Smooth muscle cell (in vitro differentiated cells): Measurements from ENCODE around the gene PCDHB1. TPM values are rescaled to one million over a fixed set of nuclear protein-coding genes. Genes with fewer than 3 reads are reported as not detected.
A peak's percentile ranks its signal among the peaks of the same experiment; 100 is the strongest.
"Not testable (repeated sequence)": the region's sequence is repeated elsewhere in the genome, so short reads cannot be mapped to it uniquely, and the experiment has no call there.

Experiments used
- DNase-seq: peaks from one replicate; lab custom pipeline; 2025; ENCODE audit not compliant: unreplicated experiment; lab: John Stamatoyannopoulos, UW
- H2AFZ ChIP-seq: fragments of 200-600 bp; sonication (generic); 2 replicates; pipeline ENCODE4 v1.6.0; 2016; ENCODE audit warnings: antibody characterized with exemption, low read depth, mild to moderate bottlenecking
- H3F3A ChIP-seq: fragments of 200-600 bp; sonication (generic); 2 replicates; pipeline ENCODE4 v1.6.0; 2017; ENCODE audit warnings: antibody characterized with exemption, low read depth
- H3K27ac ChIP-seq: fragments of 200-600 bp; sonication (generic); 2 replicates; pipeline ENCODE4 v1.5.1; 2016; ENCODE audit warnings: low read depth, mild to moderate bottlenecking
- H3K27me3 ChIP-seq: fragments of 200-600 bp; sonication (generic); 2 replicates; pipeline ENCODE4 v1.6.1; 2016; ENCODE audit warnings: low read depth, mild to moderate bottlenecking
- H3K36me3 ChIP-seq: fragments of 200-600 bp; sonication (generic); 2 replicates; pipeline ENCODE4 v1.5.1; 2016; ENCODE audit warnings: low read depth
- H3K4me1 ChIP-seq: fragments of 200-600 bp; sonication (generic); 2 replicates; pipeline ENCODE4 v1.5.1; 2016; ENCODE audit warnings: low read depth
- H3K4me2 ChIP-seq: fragments of 200-600 bp; sonication (generic); 2 replicates; pipeline ENCODE4 v1.6.0; 2016; ENCODE audit warnings: mild to moderate bottlenecking
- H3K4me3 ChIP-seq: fragments of 200-600 bp; sonication (generic); 2 replicates; pipeline ENCODE4 v1.5.1; 2016; ENCODE audit warnings: mild to moderate bottlenecking
- H3K79me2 ChIP-seq: fragments of 200-600 bp; sonication (generic); 2 replicates; pipeline ENCODE4 v1.6.0; 2016; ENCODE audit warnings: low read depth, mild to moderate bottlenecking
- H3K9ac ChIP-seq: fragments of 200-600 bp; sonication (generic); 2 replicates; pipeline ENCODE4 v1.6.0; 2016; ENCODE audit warnings: low read depth
- H3K9me3 ChIP-seq: fragments of 200-600 bp; sonication (generic); replicated peaks from 2 replicates; pipeline ENCODE4 v1.5.1; 2016; ENCODE audit warnings: low read depth
- H4K20me1 ChIP-seq: fragments of 200-600 bp; sonication (generic); 2 replicates; pipeline ENCODE4 v1.6.0; 2016; ENCODE audit warnings: low read depth
- whole genome bisulfite sequencing: methylation state at CpG from one replicate; pipeline ENCODE4 v1.1.7; 2016; ENCODE audit warnings: low lambda C conversion rate; 5-methylcytosine and 5-hydroxymethylcytosine counted together
- polyA plus RNA-seq: library from polyadenylated mRNA; unstranded; fragments of >200 nt; fragmentation: Nextera tagmentation; extraction: Ambion mirVana; gene quantifications from 2 replicates; pipeline ENCODE4 v1.2.1, GENCODE V29; 2016
- total RNA-seq: library from RNA; depleted of rRNA; stranded (reverse); fragments of >200 nt; gene quantifications from 2 replicates; pipeline ENCODE4 v1.2.3, GENCODE V29; 2014
- TF ChIP-seq, protein P1 (sequence below): fragments of 200-600 bp; sonication (generic); IDR thresholded peaks from 2 replicates; pipeline ENCODE4 v1.5.1; 2017; ENCODE audit warnings: borderline replicate concordance, mild to moderate bottlenecking, antibody characterized with exemption; ENCODE audit not compliant: insufficient read depth, poor library complexity, severe bottlenecking

Gene PCDHB1
- total and polyA plus RNA-seq, 2 experiments from 2014 or later: 0.04 TPM; not detected in 1

DNA sequence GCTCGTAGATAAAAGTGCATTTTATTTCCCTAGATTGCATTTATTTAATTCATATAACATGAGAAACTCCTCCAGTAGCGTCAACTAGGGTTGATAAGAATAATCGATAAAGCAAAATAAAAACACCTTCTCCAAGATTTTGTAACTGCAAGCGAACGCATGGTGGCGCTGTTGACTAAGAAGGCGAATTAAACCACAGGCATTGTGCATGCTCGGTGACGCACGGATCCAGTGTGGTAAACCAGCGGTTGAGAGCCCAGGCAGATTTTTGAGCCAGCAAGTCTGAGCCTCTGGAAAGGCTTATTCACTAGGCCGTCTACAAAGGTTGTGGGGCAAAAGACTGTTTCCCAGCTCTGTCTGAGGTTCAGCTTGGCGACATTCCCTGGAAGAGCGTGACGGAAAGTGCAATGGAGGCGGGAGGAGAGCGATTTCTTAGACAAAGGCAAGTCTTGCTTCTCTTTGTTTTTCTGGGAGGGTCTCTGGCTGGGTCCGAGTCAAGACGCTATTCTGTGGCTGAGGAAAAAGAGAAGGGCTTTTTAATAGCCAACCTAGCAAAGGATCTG is 49.1 kb downstream of the PCDHB1 start, which contains the start of gene PCDHB3:
Gene PCDHB3 (plus strand): TSS at position 231 of the 563 bp plus-strand sequence. CDS start 177 bp downstream, at position 408.
- H3K9ac ChIP-seq: no peak within 1 kb of the TSS
- H3K4me1 ChIP-seq: no peaks in the 10 kb centered on the region
- no peak within 1 kb of the TSS for H2AFZ ChIP-seq
- no peak within 1 kb of the TSS for H3K27ac ChIP-seq
- H3K9me3 ChIP-seq: peaks cover 23% of the 10 kb centered on the region
- no peak within 1 kb of the TSS for H3K4me3 ChIP-seq
- peaks cover 31% of the 10 kb centered on the region for H3K79me2 ChIP-seq
- peaks cover 38% of the 10 kb centered on the region for H3K36me3 ChIP-seq
- no peaks in the 10 kb centered on the region for H3K27me3 ChIP-seq
- no peaks in the 10 kb centered on the region for H3F3A ChIP-seq
- H3K4me2 ChIP-seq: no peak within 1 kb of the TSS
- DNase-seq: no peak
- no peaks in the 10 kb centered on the region for H4K20me1 ChIP-seq
- TF ChIP-seq, protein P1, sequence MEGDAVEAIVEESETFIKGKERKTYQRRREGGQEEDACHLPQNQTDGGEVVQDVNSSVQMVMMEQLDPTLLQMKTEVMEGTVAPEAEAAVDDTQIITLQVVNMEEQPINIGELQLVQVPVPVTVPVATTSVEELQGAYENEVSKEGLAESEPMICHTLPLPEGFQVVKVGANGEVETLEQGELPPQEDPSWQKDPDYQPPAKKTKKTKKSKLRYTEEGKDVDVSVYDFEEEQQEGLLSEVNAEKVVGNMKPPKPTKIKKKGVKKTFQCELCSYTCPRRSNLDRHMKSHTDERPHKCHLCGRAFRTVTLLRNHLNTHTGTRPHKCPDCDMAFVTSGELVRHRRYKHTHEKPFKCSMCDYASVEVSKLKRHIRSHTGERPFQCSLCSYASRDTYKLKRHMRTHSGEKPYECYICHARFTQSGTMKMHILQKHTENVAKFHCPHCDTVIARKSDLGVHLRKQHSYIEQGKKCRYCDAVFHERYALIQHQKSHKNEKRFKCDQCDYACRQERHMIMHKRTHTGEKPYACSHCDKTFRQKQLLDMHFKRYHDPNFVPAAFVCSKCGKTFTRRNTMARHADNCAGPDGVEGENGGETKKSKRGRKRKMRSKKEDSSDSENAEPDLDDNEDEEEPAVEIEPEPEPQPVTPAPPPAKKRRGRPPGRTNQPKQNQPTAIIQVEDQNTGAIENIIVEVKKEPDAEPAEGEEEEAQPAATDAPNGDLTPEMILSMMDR: peak; percentile 18
- 72% methylated on average over 19 of the region's 19 CpGs for whole genome bisulfite sequencing

DNA sequence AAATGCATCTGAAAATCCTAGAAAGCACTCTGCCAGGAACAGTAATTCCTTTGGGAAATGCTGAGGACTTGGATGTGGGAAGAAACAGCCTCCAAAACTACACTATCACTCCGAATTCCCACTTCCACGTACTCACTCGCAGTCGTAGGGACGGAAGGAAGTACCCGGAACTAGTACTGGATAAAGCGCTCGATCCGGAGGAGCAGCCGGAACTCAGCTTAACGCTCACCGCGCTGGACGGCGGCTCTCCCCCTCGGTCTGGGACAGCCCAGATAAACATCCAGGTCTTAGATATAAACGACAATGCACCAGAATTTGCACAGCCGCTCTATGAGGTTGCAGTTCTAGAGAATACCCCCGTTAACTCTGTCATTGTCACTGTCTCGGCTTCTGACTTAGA is 49.9 kb downstream of the PCDHB1 start:
- Histone ChIP-seq H3K27ac (no peak overlapping the region), H3K4me2 (no peak overlapping the region), H3K9ac (no peak overlapping the region), H3K9me3 (peaks cover 23% of the 10 kb centered on the region), H2AFZ (no peak overlapping the region), H3K4me3 (no peak overlapping the region), H3K79me2 (peaks cover 26% of the 10 kb centered on the region), H3K27me3 (no peaks in the 10 kb centered on the region), H3F3A (no peaks in the 10 kb centered on the region), H3K36me3 (peaks cover 38% of the 10 kb centered on the region), H4K20me1 (no peaks in the 10 kb centered on the region), H3K4me1 (no peaks in the 10 kb centered on the region)
- DNase-seq: no peak
- WGBS: 93% methylated on average over 19 of the region's 20 CpGs
- TF ChIP-seq, protein P1: no peak

- DNase-seq, H4K20me1 ChIP-seq, H3K27ac ChIP-seq, H3K27me3 ChIP-seq, H3K4me2 ChIP-seq, H3K4me3 ChIP-seq, H2AFZ ChIP-seq, H3K9ac ChIP-seq, H3F3A ChIP-seq, H3K4me1 ChIP-seq: not testable (repeated sequence)
- Histone ChIP-seq H3K9me3 (peaks cover 22% of the 10 kb centered on the region), H3K79me2 (peaks cover 25% of the 10 kb centered on the region), H3K36me3 (peaks cover 36% of the 10 kb centered on the region)
- 99% methylated on average over 21 of the region's 39 CpGs for WGBS
Observed at GRCh38 chr5:141102070-141102469, 50.9 kb downstream of the PCDHB1 start.

DNA sequence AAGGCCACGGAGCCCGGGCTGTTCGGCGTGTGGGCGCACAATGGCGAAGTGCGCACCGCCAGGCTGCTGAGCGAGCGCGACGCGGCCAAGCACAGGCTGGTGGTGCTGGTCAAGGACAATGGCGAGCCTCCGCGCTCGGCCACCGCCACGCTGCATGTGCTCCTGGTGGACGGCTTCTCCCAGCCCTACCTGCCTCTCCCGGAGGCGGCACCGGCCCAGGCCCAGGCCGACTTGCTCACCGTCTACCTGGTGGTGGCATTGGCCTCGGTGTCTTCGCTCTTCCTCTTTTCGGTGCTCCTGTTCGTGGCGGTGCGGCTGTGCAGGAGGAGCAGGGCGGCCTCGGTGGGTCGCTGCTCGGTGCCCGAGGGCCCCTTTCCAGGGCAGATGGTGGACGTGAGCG is 51.3 kb downstream of the PCDHB1 start:
- H3K9me3 ChIP-seq: peaks cover 18% of the 10 kb centered on the region
- 99% methylated on average over 29 of the region's 38 CpGs for WGBS

More for the DNA sequence above, 51.3 kb downstream of the PCDHB1 start:
- not testable (repeated sequence) for H2AFZ ChIP-seq, DNase-seq, H3K4me1 ChIP-seq, H4K20me1 ChIP-seq, H3K27me3 ChIP-seq, H3K9ac ChIP-seq, H3K4me2 ChIP-seq, H3K4me3 ChIP-seq, H3F3A ChIP-seq, H3K27ac ChIP-seq
- peaks cover 21% of the 10 kb centered on the region for H3K79me2 ChIP-seq
- peaks cover 32% of the 10 kb centered on the region for H3K36me3 ChIP-seq
